Dermis blood vessel endothelial cell (primary cell): ENCODE data around the gene TBX4. TPM values are rescaled to one million over a fixed set of nuclear protein-coding genes. Genes with fewer than 3 reads are reported as not detected.

Experiments
- DNase-seq: peaks from one replicate; pipeline ENCODE4 v3.0.0; 2010
- total RNA-seq: library from RNA; depleted of rRNA; stranded (reverse); fragments of >200 nt; gene quantifications from 2 replicates; pipeline ENCODE4 v1.2.3, GENCODE V29; 2014

TBX4 gene
- total RNA-seq, 1 donor from 2014 or later = not detected

GRCh38 chr17:61455324-61456060, 3.3 kb downstream of the TBX4 start:
- no peak for DNase-seq

- no peak for DNase-seq
Observed at GRCh38 chr17:61456061-61456681, 3.9 kb downstream of the TBX4 start.

GRCh38 chr17:61456688-61457225, 4.5 kb downstream of the TBX4 start:
- no peak for DNase-seq

- no peak for DNase-seq
Observed at GRCh38 chr17:61457226-61457983, 5.2 kb downstream of the TBX4 start.

- DNase-seq = no peak
Observed at GRCh38 chr17:61458000-61458399, 5.8 kb downstream of the TBX4 start.

GRCh38 chr17:61458421-61459141, 6.4 kb downstream of the TBX4 start:
- no peak for DNase-seq

GRCh38 chr17:61459142-61459809, 7.1 kb downstream of the TBX4 start:
- DNase-seq = no peak

- DNase-seq = no peak
Observed at GRCh38 chr17:61459939-61460718, 7.9 kb downstream of the TBX4 start.

GRCh38 chr17:61460796-61461585, 8.8 kb downstream of the TBX4 start:
- no peak for DNase-seq

GRCh38 chr17:61461586-61461966, 9.4 kb downstream of the TBX4 start:
- no peak for DNase-seq

GRCh38 chr17:61461967-61462718, 9.9 kb downstream of the TBX4 start:
- DNase-seq = no peak

- DNase-seq = no peak
Observed at GRCh38 chr17:61462719-61463315, 10.6 kb downstream of the TBX4 start.

GRCh38 chr17:61463316-61464129, 11.3 kb downstream of the TBX4 start:
- DNase-seq = no peak

GRCh38 chr17:61464130-61464842, 12.1 kb downstream of the TBX4 start:
- DNase-seq = no peak

- no peak for DNase-seq
Observed at GRCh38 chr17:61464843-61465180, 12.6 kb downstream of the TBX4 start.

- DNase-seq = no peak
Observed at GRCh38 chr17:61465550-61466237, 13.5 kb downstream of the TBX4 start.

- no peak for DNase-seq
Observed at GRCh38 chr17:61466246-61466645, 14.0 kb downstream of the TBX4 start.
